DND-41 (cell line): Measurements from ENCODE around the gene NR5A2.

Source experiments
- CTCF ChIP-seq: IDR thresholded peaks from 2 replicates; pipeline ENCODE4 v1.5.1; 2012; ENCODE audit warnings: borderline replicate concordance, low read length, moderate library complexity, mild to moderate bottlenecking; ENCODE audit not compliant: poor library complexity, severe bottlenecking; ENCODE audit errors: extremely low read depth
- EZH2 ChIP-seq: IDR thresholded peaks from 3 replicates; pipeline ENCODE4 v1.6.1; 2012; ENCODE audit warnings: borderline replicate concordance, low read depth, mild to moderate bottlenecking, moderate library complexity, low read length, inconsistent platforms; ENCODE audit not compliant: severe bottlenecking

GRCh38 chr1:200161801-200162200 is 134.3 kb downstream of the NR5A2 start:
- no peak for TF ChIP-seq CTCF
- TF ChIP-seq EZH2 = no peak
